Stimulated activated CD4-positive, alpha-beta T cell treated with anti-CD3 and anti-CD28 coated beads, Interleukin-4, amount 100 ng/mL, for 4 hours (primary cell): ENCODE results near the gene RPS6KA2.
"Not testable (repeated sequence)": the region's sequence is repeated elsewhere in the genome, so short reads cannot be mapped to it uniquely, and the experiment has no call there.

Experiments used
- DNase-seq, 2 experiments: peaks; one replicate each; pipeline ENCODE4 v3.0.0-alpha.2; 2020

The RPS6KA2 gene

GRCh38 chr6:166655713-166656229 is 28.7 kb upstream of the RPS6KA2 start:
- DNase-seq: no peak

- no peak for DNase-seq
Measured at GRCh38 chr6:166655251-166655650, 28.2 kb upstream of the RPS6KA2 start.

- no peak for DNase-seq
Measured at GRCh38 chr6:166654573-166654972, 27.5 kb upstream of the RPS6KA2 start.

- no peak for DNase-seq
Measured at GRCh38 chr6:166653639-166653941, 26.5 kb upstream of the RPS6KA2 start.

- DNase-seq: no peak
Measured at GRCh38 chr6:166650824-166651807, 24.1 kb upstream of the RPS6KA2 start.

GRCh38 chr6:166650047-166650446 is 23.0 kb upstream of the RPS6KA2 start:
- no peak for DNase-seq

GRCh38 chr6:166648846-166649245 is 21.8 kb upstream of the RPS6KA2 start:
- no peak for DNase-seq

- no peak for DNase-seq
Measured at GRCh38 chr6:166647896-166648295, 20.8 kb upstream of the RPS6KA2 start.

- DNase-seq: no peak
Measured at GRCh38 chr6:166646716-166647115, 19.7 kb upstream of the RPS6KA2 start.

GRCh38 chr6:166645896-166646295 is 18.8 kb upstream of the RPS6KA2 start:
- no peak for DNase-seq

- DNase-seq: no peak
Measured at GRCh38 chr6:166644681-166645080, 17.6 kb upstream of the RPS6KA2 start.

GRCh38 chr6:166643891-166644590 is 17.0 kb upstream of the RPS6KA2 start:
- no peak for DNase-seq

- no peak for DNase-seq
Measured at GRCh38 chr6:166642646-166643045, 15.6 kb upstream of the RPS6KA2 start.

- no peak for DNase-seq
Measured at GRCh38 chr6:166640342-166641043, 13.4 kb upstream of the RPS6KA2 start.

GRCh38 chr6:166639921-166640320 is 12.9 kb upstream of the RPS6KA2 start:
- no peak for DNase-seq

- no peak for DNase-seq
Measured at GRCh38 chr6:166638573-166638964, 11.5 kb upstream of the RPS6KA2 start.

GRCh38 chr6:166637812-166638572 is 10.9 kb upstream of the RPS6KA2 start:
- DNase-seq: no peak

- no peak for DNase-seq
Measured at GRCh38 chr6:166636934-166637333, 9.9 kb upstream of the RPS6KA2 start.

- no peak for DNase-seq
Measured at GRCh38 chr6:166636191-166636933, 9.3 kb upstream of the RPS6KA2 start.

GRCh38 chr6:166635013-166635970 is 8.2 kb upstream of the RPS6KA2 start:
- no peak for DNase-seq

GRCh38 chr6:166634581-166634980 is 7.5 kb upstream of the RPS6KA2 start:
- DNase-seq: not testable (repeated sequence)
